DMS114 treated with DMSO at 0.1 percent for 48 hours (cell line): ENCODE results near the gene FGF7.
"Not testable (repeated sequence)": the region's sequence is repeated elsewhere in the genome, so short reads cannot be mapped to it uniquely, and the experiment has no call there.

Experiments used
- DNase-seq: peaks from one replicate; lab custom pipeline; 2025; ENCODE audit not compliant: unreplicated experiment; lab: John Stamatoyannopoulos, UW

Gene FGF7

DNA sequence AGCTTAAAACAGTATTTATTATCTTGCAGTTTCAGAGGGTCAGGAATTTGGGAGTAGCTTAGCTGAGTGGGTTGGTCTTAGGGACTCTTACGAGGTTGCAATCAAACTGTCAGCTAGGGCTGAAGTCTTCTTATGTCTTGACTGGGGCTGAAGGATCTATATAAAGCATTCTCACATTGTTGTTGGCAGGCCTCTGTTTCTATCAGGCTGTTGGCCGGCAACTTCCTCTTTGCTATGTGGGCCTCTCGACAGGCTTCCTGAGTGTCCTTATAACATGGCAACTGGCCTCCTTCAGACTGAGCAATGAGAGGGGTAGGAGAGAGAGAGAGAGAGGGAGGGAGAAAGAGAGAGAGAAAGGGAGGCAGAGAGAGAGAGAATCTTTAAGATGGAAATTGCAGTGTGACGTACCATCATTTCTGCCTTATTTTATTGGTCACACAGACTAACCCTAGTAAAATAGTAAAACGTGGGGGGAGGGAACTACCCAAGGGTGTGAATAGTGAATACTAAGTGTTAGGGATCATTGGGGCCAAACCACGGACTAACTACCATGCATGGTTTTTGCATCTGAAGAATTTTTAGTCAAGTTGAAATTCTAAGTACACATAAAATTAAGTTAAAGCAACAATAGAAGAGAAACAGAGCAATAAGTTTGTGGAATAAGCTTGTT is 16.1 kb downstream of the FGF7 start:
- DNase-seq, result no peak

DNA sequence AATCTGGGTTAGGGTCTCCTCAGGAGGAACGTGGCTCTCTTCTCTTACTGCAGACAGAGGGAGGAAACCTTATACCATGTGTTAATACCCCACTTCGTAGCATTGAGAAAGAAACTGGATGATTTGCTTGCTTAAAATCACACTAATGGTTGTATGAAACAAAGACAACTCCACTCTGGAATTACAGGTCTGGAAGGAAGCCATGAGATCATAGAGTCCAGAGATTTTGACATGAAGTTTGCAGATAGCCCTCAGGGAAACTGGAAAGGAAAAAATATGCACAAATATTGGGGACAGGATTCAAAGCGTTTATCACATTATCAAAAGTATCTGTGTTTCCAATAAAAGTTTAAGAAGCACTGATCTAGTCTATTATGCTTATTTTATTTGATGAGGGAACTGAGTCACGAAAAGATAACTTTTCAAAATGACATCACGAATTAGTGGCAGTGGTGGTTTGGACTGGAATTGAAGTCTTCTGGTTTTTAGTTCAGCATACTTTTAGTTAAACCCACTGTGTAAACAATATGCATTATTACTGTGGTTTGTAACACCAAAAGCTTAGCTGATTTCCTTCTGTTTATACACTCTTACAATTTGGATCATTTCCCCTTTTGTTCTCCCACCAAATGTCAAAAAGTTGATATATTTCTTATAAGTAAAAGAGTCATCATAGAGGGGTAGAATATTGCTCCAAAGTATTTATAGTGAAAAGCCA is 16.8 kb downstream of the FGF7 start:
- no peak for DNase-seq

DNA sequence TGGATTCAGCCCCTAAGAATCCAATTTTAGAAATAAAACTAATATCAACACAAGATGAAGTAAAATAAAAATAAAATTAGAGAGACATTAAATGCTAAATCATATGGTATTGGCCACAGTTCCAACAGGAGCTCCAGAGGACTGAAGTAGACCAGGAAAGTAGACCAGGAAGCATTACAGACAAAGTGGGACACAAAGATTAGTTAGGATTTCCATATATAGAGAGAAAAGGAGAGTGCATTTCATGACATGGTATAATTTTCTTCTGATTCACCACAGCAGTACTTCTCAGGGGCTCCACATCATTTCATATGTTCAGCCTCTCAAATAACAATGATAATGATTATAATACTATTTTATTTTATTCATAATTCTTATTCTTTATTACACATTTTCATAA is 18.3 kb downstream of the FGF7 start:
- DNase-seq, result no peak

DNA sequence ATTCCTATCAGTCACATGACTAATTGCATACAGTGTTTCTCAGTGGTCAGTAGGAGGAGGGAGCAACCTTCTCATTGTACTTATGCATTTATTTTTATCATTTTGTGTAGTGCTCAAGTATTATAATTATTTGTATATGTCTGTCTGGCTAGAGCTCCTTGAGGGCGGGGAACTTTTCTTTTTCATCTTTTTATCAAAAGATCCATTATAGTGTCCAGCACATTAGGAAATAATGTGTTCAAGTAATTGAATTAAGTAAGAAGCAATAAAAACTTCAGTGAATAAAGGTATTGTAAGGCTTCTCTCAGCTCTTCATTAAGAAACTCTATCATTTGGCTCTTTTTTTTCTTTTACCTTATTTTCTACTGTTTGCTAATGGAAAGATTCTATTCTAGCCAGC is 18.8 kb downstream of the FGF7 start:
- DNase-seq, result no peak

DNA sequence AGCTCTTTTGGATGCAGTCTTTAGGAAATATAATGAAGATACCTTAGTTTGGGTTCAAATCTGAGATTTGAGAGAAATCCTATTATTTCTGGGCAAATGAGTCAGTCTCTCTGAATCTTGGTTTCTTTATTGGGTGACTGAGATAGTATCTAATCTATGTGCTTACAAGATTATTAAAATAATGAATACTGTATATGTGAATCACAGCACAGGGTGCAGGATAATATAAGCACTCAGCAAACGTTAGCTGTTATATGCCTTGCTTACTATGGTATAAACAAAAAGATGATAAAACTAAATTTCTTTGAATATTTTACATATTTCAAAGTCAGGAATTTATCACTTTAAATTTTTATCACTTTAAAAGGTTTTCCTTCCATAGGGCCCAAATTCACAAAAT is 29.6 kb downstream of the FGF7 start:
- no peak for DNase-seq

DNA sequence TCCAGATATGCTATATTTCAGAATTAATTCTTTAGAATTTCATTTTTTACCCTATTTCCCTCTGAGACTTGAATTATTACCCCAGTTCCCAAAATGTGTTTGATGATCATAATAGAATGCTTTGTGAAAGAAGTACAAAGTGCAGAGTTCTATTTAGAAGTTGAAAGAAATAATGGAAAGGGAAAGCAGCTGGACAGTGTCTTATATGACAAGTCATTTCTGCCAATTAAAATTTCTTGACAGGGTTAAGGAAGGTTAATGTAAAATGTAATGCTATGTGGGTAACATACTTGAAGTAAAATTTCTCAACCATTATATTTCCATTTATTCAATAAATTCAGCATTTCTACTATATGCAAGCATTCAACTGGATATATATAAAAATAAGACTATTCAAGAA is 33.1 kb downstream of the FGF7 start:
- no peak for DNase-seq

DNA sequence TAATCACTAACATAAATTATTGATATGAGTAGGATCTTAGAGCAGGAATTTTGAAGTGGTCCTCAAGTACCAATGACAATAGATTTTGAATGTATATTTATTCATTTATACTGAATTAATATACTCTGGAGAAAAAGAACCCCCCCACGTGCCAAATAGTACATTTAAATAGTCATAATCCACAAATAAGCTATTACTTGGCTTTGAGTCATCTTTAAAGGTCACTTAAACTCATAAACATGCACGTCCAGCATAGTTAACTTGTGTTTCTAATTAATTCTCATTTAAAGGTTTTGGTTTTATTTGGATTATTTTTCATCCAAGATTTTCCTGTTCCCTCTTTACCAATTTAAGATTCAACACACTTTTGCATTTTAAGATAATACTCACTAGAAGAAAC is 35.1 kb downstream of the FGF7 start:
- DNase-seq, result no peak

DNA sequence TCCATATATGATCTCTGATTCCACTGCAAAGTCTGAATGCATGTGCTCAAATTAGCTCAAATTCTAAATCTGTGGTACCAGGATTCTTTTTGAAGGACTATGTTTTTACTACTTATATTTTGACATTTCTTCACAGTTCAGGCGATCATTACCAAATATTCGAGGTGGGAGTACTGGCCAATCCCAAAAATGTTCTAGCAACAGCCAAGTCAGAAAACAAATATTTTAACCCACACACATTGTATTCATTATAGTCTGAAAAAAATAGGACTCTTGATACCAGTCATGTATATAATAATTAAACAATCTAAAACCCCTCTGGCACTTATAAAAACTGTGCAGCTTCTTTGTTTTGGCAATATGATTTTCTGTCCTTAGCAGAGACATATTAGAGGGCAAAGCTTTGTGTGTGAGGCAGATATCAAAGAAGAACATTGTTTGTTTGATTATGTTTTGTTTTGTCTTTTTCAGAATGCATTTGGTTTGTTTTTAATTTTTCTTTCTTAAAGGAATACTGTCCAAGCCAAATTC is 37.4 kb downstream of the FGF7 start:
- no peak for DNase-seq

DNA sequence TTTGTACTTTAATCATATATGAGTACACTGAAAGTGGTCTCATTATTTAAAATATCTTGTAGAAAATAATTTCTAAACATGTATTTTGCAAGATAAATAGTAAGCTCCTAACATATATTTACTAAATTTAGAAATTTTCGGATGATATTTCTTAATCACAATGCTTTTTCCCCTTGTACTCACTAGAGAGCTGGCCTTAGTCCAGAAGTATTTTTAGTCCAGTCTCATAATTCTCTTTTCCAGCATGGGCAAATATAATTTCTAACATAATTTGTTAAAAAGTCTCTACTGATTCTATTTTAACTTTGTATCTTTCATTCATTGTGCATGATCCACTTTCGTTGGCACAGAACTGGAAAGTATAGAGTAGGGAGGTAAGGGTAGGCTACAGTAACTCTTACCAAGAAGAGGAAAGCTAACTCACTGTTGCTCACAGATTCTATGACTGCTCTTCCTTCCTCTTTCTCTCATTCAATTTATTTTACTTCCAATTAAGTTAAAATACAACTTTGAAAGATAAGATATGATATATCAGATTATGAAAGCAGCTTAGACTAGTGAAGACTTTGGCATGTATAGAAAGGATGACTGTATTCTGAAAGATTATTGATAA is 39.3 kb downstream of the FGF7 start:
- DNase-seq, result no peak

DNA sequence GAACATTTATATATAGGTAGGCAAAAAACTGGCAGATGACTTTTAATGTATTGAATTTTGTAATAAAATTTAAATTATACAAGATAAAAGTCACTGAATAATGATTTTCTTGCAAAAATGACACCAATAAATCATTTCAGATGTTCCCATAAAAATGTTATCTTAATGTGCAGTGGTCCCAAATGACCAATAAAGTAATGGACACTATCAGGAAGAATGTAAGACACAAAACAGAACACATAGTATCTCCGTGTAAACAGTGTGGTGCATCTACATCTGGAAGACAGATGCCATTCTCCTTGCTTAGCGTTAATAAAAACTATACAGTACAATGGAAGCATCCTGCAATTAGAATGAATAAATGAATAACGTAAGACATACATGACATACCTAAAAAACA is 41.5 kb downstream of the FGF7 start:
- DNase-seq, result no peak

DNA sequence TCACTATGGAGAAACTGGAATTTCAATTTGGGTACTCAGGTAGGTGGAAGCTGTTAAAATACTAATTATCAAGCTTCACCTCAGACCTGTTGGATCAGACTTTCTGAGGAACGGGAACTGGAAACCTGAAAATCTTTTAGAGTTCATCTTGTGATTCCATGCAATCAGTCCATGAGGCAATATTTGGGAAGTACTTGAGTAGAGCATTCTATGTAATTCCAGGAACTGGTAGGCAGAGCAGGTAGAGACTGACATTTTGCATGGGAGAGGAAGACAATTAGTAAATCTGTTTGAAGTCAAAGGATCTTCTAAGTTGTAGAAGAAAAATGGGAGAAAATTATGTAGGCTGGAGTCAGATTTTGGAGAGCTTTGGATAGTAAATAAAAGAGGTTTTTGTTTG is 43.1 kb downstream of the FGF7 start:
- DNase-seq, result no peak

DNA sequence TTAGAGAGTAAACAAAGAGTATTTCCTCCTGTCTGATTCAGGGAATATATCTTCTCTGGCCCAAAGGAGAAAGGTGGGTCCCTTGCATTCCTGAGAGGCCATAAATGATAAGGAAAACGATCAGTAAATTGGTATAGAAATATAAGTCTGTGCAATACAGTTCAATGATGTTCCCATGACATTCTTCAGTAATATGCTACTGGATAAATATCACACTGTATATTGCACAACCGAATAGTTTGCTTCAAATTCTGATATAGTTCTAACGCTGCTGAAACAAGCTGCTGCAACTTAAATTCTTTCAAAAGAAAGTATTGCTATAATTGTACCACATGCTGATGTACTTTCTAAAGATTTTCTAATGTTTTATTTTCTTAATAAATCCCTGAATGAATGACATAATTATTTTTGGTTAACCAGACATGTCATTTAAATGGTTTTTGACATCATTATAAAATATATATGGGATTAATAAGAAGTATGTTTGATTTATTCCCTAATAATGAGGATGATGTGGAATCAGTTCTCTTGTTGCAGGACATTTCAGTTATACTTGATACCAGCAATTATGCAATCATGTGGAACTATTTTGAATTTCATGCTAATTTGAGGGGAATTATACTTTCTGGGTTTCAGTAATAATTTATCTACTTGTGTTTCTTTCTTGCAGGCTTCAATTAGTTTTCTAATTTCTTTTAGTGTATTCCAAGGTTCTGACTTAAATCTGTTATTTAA is 44.9 kb downstream of the FGF7 start:
- no peak for DNase-seq

DNA sequence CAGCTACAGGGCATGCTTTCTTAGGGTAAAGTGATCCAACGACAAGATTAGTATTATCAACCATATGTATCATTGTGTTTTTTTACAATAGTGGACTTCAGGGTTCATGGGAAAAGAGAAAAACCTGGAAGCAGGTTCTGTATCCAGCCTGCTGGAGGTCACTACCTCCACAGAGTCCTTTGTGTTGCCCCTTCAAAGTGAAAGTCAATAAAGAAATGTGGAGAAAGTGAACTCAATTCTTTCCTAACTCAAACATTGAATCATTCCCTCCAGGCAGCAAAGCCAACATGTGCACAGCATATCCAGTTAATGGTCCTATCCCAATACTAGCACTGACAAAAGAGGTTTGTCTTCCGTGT is 45.4 kb downstream of the FGF7 start:
- no peak for DNase-seq

DNA sequence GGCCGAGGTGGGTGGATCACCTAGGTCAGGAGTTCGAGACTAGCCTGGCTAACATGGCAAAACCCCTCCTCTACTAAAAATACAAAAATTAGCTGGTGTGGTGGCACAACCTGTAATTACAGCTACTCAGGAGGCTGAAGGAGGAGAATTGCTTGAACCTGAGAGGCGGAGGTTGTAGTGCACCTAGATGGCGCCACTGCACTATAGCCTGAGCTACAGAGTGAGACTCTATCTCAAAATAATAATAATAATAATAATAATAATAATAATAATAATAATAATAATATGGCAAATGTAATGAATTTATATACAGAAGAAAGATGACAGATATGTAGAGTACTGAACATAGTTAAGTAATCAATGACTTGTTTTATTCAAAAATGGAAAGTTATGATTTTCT is 48.2 kb downstream of the FGF7 start:
- DNase-seq, result not testable (repeated sequence)

DNA sequence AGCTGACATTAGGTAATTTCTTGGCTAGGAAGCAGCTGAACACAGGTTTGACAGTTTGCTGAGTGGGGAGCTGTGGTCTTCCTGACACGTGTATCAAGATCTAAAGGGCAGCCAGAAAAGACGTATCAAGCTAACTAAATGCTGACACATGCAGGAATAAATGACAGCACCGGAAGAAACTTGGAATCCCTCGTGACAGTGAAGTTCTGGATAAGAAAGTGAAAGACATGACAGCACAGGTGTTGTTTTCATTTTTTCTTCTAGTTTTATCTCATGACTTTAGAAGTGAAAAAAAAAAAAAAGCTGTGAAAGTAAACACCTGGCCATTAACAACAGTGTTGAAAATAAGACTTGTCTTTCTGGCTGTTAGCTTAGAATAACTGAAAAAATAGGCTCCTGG is 48.7 kb downstream of the FGF7 start:
- DNase-seq, result no peak

DNA sequence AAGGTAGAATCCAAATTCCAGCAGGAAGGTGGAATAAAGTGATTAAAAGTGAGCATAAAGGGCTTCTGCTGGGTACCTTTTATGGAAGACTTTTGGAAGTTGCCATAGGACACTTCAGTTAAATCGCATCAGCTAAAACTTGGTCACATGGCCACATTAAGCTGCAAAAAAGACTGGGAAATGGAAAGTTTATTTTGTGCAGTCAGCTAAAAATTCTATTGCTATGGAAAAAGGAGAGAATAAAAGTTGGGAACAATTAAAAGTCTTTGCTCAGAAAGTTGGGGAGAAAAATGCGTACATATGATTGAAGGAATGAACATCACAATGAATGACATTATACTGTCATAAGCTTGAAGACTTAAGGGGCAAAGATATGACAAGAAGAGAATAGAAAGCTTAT is 49.3 kb downstream of the FGF7 start:
- DNase-seq, result no peak

DNA sequence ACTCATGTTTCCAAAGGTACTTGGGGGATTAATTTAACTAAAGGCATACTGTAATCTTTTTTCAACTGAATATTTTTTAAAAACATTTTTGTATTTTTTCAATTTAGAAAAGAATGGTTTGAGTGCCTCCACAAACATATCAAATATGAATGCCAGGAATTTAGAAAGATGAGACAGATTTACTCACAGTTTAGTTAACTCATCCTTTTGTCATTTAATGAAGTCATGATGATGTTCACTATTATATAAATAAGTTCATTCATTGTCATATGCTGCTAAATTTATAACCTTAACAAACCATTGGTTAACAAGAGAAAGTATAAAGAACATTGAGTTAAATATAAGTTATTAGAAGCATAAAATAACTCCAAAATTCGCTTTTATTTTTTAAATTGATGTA is 50.0 kb downstream of the FGF7 start:
- no peak for DNase-seq

DNA sequence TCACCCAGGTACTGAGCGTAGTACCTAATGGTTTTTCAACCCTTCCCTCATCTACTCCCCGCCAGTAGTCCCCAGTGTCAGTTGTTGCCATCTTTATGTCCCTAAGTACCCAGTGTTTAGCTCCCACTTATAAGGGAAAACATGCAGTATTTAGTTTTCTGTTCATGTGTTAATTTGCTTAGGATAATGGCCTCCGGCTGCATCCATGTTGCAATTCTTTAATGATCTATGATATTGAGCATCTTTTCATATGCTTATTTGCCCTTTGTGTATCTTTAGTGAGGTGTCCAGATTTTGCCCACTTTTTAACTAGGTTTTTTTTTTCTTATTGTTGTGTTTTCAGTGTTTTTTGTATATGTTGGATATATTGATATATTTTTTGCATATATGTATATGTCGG is 55.0 kb downstream of the FGF7 start:
- DNase-seq, result not testable (repeated sequence)

DNA sequence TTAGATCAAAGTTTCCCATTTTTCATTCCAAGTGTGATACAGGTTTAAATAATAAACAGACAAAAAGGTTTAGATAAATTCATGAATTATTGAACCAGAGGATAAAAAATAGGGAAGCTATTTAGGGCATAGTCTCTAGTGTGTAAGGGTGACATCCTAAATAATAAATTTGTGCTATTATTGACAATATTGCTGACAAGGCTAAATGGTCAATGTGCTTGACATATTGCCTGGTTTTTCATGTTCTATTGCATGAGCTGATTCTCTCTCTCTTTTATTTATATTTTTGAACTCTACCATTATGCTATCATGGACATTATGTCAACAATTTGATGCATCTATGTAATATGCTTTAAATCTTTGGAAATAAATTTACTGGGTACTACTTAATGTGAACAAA is 55.9 kb downstream of the FGF7 start:
- not testable (repeated sequence) for DNase-seq

DNA sequence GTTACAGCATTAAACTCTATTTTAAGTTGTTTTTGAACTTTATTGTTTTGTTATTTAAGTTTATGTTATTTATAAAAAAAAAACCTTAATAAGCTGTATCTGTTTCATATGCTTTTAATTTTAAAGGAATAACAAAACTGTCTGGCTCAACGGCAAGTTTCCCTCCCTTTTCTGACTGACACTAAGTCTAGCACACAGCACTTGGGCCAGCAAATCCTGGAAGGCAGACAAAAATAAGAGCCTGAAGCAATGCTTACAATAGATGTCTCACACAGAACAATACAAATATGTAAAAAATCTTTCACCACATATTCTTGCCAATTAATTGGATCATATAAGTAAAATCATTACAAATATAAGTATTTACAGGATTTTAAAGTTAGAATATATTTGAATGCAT is 62.4 kb downstream of the FGF7 start:
- not testable (repeated sequence) for DNase-seq

DNA sequence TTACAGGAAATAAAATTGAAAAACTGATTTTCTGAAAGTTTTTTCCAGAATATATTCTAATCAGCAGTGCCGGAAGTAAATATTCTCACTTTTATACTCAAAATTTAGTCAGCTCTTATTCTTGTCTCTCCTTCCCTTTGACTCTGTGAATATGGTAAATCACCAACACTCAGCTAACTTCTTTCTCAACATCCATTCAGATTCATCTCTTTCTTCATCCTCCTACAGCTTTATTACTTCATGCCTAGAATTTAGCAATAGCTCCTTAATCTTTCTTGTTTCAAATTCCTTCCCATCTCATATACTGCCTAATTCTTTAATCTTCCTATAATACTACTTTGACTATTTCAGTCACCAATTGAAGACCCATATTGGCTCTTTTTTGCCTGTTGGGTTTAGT is 67.9 kb downstream of the FGF7 start:
- DNase-seq, result no peak

DNA sequence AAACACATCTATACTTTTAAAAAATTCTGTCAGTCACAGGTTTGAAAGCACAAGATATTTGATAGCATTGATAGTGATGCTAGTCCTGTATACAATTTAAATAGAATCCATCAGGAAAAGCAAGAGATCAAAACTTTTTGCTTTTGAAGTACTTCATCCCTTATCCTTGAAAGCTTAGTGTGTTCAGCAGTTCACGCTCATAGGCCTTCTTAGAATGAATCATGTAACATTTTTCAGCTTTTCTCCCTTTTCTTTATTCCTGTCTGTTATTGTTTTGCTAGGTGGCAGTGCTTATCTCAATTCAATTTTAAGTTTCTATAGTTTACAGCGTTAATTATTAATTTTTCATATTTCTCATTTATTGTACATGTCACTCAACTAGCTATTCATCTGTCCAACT is 69.1 kb downstream of the FGF7 start:
- DNase-seq, result no peak
